Skeletal muscle cell (primary cell): ENCODE results near the gene CHAF1B.
"Not testable (repeated sequence)": the region's sequence is repeated elsewhere in the genome, so short reads cannot be mapped to it uniquely, and the experiment has no call there.

Source experiments
- DNase-seq: peaks from one replicate; pipeline ENCODE4 v3.0.0-alpha.2; 2010; ENCODE audit warnings: low read depth
- H3K4me3 ChIP-seq: 2 replicates; pipeline ENCODE4 v1.5.1; 2011; ENCODE audit warnings: low read depth, mild to moderate bottlenecking, control low read depth, low read length, moderate library complexity

Gene CHAF1B

DNA sequence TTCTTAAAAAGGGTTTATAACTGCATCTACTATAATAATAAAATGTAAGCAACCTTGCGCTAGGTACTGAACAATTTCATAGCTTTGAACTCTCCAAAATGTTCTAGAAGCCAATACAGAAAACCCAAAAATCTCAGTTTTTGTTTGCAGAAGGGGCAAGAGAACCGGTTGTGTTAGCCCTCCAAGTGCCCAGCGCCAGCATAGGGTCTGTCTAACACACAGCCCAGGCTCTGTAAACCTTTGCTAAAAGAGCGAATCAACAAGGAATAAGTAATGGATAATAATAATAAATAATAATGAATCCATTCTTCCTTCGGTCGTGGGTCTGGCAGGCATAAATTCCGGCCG lies 333 bp upstream of the CHAF1B start:
- no peak for DNase-seq
- H3K4me3 ChIP-seq: peak overlapping the region; percentile 59

DNA sequence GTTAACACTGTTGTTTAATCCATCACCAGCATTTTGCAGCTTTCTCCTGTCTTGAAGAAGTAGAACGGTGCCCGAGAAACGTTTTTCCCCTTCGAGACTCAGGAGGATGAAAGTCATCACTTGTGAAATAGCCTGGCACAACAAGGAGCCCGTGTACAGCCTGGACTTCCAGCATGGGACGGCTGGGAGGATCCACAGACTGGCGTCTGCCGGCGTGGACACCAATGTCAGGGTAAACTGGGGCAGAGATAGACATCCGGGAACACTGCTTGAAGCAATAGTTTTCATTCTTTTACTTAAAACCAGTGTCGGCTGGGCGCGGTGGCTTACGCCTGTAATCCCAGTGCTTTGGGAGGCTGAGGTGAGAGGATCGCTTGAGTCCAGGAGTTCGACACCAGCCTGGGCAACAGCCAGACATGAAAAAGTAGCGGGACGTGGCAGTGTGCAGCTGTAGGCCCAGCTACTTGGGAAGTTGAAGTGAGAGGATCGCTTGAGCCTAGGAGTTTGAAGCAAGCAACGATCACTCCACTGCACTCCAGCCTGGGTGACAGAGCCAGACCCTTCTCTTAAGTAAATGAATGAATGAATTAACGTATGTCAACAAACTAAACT lies 945 bp downstream of the CHAF1B start:
- H3K4me3 ChIP-seq: peak overlapping the region; percentile 59
- no peak for DNase-seq

DNA sequence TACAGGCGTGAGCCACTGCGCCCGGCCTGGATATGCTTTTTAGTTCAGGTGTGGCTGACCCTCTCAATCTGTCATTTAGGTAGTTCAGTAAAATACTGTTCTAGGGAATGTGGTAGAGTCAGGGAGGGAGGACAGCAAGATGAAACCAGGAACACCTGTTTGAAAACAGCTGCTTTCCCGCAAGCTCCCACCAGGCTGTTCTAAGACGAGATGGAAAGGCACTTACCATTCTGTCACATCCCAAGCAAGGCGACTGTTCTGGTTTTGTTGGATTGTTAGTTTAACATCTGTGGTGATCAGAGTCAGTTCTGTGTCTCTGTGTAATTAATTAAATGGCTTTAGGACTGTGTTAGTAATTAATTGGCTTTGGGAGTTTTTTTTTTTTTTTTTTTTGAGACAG lies 2.9 kb downstream of the CHAF1B start:
- peak; percentile 7 for DNase-seq
- no peak overlapping the region for H3K4me3 ChIP-seq

DNA sequence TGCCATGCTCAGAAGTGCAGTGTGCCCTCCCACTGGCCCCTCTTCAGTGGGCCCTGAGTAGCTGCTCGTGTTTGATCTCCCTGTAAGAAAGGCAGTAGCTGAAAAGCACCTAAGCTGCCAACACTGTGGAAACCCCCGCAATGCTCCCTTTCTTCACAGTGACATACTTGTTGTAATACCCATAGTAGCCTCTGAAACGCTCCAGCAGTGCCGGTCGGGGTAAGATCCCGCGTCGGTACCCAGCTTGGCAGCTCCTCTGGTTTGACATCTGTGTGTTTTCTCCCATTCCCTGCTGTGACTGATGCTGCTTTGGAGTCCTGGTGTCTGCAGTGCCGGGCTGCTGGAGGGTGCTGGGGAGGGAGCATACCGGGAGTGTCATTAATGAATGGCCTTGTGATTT lies 3.6 kb downstream of the CHAF1B start:
- no peak for DNase-seq

DNA sequence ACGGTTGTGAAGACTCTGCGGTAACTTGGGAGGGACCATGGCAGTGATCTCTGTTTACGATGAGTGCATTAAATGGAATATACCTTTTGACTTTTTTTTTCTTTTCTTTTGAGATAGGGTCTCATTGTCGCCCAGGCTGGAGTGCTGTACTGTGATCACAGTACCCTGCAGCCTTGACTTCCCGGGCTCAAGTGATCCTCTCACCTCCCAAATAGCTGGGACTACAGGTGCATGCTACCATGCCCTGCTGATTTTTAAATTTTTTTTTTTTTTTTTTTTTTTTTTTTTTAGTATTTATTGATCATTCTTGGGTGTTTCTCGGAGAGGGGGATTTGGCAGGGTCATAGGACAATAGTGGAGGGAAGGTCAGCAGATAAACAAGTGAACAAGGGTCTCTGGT lies 6.5 kb downstream of the CHAF1B start:
- not testable (repeated sequence) for H3K4me3 ChIP-seq, DNase-seq

More for the DNA sequence above, 3.6 kb downstream of the CHAF1B start:
- H3K4me3 ChIP-seq: no peak overlapping the region

DNA sequence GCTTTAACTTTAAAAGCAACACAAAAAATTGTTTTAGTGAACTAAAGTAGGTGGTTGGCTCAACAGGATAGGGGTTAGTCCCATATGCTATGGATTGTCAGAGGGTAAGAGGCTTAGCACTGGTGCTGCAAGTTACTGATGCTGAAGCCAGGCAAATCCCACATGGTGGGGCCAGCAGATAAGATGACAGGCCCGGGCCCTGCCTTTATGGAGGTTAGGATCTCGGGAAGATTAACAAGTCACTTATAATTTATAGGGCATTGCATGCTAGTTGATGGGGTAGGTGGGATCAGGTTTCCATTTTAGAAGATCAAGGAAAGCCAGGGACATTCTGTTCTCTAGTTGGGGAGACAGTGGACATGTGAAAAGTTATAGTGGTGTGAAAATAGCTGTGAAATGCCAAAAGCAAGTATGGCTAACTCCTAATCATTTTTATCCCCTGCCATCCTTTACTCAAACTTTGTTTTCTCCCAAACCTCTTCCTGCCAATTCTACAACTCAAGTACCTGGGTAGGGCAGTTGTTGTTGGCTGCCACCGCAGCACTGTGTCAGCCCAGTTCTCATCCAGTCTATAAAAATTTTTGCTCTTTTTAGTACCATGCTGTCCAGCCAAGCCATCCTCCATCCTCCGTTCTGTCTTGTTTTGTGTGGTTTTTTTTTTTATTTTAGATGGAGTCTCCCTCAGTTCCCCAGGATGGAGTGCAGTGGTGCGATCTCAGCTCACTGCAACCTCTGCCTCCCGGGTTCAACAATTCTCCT lies 10.3 kb downstream of the CHAF1B start:
- no peak for DNase-seq

DNA sequence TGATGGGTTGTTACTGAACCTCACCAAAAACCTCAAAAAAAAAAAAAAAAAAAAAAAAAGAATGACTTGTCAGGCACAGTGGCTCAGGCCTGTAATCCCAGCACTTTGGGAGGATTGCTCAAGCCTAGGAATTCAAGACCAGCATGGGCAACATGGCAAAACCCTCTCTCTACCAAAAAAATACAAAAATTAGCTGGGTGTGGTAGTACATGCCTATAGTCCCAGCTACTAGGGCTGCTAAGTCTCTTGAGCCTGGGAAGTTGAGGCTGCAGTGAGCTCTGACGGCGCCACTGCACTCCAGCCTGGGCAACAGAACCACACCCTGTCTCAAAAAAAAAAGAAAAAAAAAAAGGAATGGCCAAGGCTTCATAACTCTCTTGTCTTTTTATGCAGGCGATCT lies 11.1 kb downstream of the CHAF1B start:
- no peak overlapping the region for H3K4me3 ChIP-seq
- no peak for DNase-seq

More for the DNA sequence above, 10.3 kb downstream of the CHAF1B start:
- H3K4me3 ChIP-seq: no peak overlapping the region

DNA sequence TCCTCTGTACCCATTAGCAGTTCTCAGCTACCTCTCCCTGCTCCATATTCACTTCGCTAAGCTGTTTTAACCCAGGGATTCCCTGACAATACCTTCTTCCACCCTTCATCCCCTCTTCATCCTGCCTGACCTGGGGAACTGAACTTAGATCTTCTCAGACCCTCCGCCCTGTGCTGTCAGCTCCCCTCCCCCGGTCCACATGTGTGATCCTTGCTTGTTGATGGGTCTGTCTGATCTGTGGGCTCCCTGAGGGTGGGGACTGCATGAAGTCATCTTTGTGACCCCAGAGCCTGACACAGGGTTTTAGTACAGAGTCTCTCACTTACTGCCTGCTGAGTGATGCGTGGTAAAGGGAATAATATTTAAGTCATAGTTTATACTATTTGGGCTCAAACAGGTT lies 11.8 kb downstream of the CHAF1B start:
- no peak for DNase-seq
- no peak overlapping the region for H3K4me3 ChIP-seq

DNA sequence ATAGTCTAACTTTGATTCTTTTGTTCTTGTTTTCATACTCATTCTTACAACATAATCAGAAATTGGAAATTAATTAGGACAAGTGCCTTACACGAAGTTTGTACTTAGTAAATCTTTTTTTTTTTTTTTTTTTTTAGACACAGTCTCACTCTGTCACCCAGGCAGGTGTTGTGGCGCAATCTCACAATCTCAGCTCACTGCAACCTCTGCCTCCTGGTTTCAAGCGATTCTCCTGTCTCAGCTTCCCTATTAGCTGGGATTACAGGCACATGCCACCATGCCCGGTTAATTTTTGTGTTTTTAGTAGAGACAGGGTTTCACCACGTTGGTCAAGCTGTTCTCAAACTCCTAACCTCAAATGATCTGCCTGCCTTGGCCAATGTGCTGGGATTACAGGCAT lies 12.4 kb downstream of the CHAF1B start:
- no peak for DNase-seq
- no peak overlapping the region for H3K4me3 ChIP-seq

DNA sequence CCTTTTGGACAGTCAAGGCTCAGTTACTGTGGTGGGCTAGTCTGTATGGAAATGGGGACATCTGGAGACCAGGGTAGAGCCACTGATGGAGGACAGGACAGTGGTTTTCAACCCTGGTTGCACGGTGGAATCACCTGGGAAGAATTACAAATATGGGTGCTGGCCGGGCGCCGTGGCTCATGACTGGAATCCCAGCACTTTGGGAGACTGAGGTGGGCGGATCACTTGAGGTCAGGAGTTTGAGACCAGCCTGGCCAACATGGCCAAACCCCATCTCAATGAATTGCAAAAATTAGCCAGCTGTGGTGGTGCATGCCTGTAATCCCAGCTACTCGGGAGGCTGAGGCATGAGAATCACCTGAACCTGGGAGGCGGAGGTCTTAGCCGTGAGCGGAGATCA lies 14.5 kb downstream of the CHAF1B start:
- not testable (repeated sequence) for H3K4me3 ChIP-seq, DNase-seq

DNA sequence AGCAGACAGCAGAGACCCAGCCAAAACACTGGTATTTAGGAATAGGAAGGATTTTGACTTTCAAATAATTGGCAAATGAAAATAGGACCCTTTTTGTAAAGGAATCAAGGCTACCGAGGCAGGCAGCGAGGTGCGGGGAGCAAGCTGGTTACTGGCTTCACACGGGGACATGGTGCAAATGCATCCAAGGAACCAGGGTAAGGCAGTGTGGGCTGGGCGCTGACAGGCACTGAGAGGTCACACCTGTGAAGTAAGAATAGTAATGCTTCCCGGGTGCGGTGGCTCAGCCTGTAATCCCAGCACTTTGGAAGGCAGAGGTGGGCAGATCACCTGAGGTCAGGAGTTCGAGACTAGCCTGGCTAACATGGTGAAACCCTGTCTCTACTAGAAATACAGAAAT lies 15.5 kb downstream of the CHAF1B start:
- H3K4me3 ChIP-seq: no peak overlapping the region
- no peak for DNase-seq

DNA sequence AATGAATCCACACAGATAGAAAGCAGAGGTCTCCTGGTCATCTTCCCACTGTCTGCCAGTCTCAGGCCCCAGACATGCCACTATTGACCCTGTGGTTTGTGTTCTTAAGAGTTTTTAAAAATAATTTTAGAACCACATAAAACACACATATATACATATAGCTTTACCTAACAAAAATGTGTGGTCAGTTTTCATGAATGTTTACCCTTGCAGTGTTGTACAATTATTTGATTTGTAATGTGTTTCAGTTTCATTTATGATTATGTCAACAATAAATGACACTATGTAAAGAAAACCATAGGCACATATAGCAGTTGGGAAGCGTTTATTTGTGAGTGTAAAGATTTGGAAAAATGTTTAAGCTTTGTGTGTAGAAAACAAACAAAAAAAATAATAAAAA lies 17.1 kb downstream of the CHAF1B start:
- H3K4me3 ChIP-seq: no peak overlapping the region
- DNase-seq: no peak

DNA sequence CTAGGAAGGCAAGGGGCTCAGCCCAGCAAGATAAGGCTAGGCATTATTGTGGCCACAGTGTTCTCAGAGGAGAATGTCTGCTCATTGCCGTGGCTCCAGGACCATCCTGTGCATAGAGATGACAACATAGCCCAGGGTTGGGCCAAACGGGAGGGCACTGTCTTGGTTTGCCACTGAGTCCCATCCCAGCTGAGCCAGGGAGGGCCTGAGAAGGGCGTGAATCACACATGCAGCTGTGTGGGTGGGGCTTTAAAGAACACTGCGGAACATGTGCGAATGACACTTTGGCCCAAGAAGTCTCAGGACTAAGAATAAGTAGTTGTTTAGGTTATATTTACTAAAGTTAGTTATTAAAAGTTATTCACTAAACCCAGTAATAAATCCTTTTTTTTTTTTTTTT lies 18.5 kb downstream of the CHAF1B start:
- no peak overlapping the region for H3K4me3 ChIP-seq
- DNase-seq: no peak

DNA sequence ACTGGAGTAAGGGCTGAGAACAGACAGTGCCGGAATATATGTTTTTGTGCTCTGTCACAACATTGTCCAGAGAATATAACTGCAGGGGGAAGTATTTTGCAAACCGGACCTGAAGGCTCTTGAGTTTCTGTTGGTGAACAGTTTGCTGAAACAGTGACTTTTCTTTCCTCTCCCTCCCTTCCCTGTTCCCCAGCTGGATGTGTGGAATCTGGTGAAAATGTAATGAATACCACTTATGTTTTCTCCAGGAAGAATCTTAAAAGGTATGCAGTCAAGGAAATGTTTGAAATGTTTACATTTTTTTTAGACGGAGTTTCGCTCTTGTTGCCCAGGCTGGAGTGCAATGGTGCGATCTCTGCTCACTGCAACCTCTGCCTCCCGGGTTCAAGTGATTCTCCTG lies 23.4 kb downstream of the CHAF1B start:
- no peak for DNase-seq
- no peak overlapping the region for H3K4me3 ChIP-seq

DNA sequence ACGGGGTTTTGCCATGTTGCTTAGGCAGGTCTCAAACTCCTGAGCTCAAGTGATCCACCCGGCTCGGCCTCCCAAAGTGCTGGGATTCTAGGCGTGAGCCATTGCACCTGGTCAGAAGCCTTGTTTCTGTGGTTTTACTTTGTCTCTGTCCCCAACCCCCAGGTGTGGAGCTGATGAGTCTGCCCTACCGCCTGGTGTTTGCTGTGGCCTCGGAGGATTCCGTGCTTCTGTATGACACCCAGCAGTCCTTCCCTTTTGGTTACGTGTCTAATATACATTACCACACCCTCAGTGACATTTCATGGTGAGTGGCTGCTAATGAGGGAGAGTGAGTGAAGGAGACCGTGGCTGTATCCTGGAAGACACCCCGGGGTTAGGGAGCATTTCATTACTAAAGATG lies 26.1 kb downstream of the CHAF1B start:
- DNase-seq: no peak
- no peak overlapping the region for H3K4me3 ChIP-seq

DNA sequence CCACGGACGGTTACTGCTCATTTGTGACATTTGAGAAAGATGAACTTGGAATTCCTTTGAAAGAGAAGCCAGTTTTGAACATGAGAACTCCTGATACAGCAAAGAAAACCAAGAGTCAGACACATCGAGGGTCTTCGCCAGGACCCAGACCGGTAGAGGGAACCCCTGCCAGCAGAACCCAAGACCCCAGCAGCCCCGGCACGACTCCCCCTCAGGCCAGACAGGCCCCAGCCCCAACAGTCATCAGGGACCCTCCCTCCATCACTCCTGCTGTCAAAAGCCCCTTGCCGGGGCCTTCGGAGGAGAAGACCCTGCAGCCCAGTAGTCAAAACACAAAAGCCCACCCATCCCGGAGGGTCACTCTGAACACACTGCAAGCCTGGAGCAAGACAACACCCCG lies 27.7 kb downstream of the CHAF1B start:
- DNase-seq: no peak
- H3K4me3 ChIP-seq: no peak overlapping the region

DNA sequence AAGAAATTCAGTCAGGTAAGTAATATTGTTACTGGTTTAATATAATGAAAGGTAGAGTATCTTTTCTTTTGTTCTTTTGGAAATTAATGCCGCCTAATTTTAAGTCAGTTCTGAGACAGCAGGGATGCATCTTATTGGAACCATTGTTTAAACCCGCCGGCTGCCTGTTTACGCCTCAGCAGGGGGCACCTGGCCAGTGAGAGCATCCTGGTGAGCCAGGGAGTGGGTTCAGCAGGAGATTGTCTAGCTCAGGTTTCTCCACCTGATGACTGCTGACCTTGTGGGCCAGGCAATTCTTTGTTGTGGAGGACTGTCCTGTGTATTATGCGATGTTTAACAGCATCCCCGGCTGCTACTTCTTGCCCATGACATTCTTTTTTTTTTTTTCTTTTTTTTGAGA lies 30.2 kb downstream of the CHAF1B start:
- H3K4me3 ChIP-seq: no peak overlapping the region
- DNase-seq: no peak

DNA sequence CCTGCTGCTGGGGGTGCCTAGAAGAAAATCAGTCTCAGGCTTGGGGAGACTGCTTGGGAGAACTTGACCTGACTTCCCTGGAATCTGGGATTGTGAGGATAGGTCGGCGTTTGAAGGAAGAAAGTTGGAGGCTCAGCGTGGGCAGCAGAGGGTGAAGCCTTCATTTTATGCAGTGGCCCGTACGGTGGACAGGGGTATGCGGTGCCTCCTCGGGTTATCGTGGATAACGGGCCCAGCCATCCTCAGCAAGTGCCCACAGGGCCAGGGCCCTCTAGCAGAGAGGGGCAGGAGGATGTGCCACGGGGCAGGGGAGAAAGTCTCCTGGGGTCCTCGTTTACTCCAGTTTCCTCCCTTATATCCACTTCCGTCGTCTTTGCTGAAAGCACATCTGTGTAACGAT lies 34.0 kb downstream of the CHAF1B start:
- no peak overlapping the region for H3K4me3 ChIP-seq
- no peak for DNase-seq

DNA sequence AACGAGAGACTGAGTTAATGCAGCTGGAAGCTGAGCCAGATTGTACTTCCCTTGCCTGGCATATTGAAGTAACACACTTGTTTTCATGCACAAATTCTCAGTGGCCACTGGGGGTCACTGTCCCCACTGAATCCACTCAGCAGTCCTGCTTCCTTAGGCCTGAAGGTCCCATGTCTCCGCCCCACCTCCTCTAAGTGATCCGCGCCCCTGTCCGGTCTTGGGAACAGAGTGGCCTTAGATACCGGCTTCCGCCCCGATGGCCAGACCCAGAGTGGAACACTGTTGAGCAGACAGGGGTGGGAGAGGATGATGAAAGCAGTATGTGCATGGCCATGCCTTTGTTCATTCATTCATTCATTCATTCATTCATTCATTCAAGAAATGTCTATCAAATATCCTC lies 34.8 kb downstream of the CHAF1B start:
- H3K4me3 ChIP-seq: no peak overlapping the region
- peak; percentile 67 for DNase-seq

DNA sequence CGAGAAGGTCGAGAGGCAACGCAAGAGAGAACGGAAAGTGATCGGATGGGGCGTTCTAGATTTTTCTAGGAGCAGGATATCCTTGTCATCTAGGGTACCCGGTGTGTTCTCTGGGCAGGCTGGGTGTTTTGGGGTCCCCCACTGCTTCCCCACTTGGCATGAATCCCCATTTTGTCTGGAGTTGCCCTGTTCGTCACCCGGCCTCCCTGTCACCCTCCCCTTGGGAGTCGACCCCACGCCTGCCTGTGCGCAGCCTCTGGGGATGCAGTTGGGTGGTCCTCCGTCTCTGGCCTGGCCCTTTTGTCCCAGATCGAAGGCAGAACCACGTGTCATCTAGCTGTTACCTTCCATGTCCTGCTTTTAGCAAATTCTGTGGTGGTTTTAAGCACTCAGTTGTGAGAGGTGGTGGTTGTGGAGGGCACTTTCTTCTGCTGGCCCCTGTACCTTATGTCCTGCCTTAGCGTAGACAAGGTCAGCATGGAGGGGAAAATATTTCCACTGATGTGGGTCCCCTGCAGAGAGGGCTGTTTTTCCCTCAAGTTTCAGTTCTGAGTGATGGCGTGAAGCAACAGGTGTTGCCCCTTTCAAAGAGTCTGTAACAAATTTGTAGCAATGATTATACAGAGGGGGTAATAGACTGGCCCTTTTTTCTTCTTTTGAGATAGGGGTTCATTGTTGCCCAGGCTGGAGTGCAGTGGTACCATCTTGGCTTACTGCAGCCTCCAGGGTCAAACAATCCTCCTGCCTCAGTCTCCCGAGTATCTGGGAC lies 35.6 kb downstream of the CHAF1B start:
- no peak for DNase-seq
- H3K4me3 ChIP-seq: no peak overlapping the region
